A673 (cell line): ENCODE measurements around the gene MACROD1. TPM values are rescaled to one million over a fixed set of nuclear protein-coding genes. Genes with fewer than 3 reads are reported as not detected.
A peak's percentile ranks its signal among the peaks of the same experiment; 100 is the strongest.

Experiments
- Bru-seq: library from RNA; stranded (reverse); fragments of 400-500 nt; gene quantifications from one replicate; lab custom pipeline; 2021; lab: Mats Ljungman, UMichigan
- BruChase-seq, 2 experiments: library from RNA; stranded (reverse); fragments of 400-500 nt; gene quantifications; one replicate each; lab custom pipeline; 2021; lab: Mats Ljungman, UMichigan
- BruUV-seq: library from RNA; stranded (reverse); fragments of 400-500 nt; replicated peaks from 2 replicates; lab custom pipeline; 2021; lab: Mats Ljungman, UMichigan
- CTCF ChIA-PET: fragments of 300-600 bp; sonication (Branson Sonifier 250); formaldehyde crosslinking; loops from one replicate; lab custom pipeline; 2022; ENCODE audit warnings: antibody characterized with exemption; lab: Charles Lee
- POLR2A ChIA-PET: fragments of 300-600 bp; sonication (Branson Sonifier 250); formaldehyde crosslinking; loops from one replicate; lab custom pipeline; 2022; ENCODE audit warnings: antibody characterized with exemption; ENCODE audit not compliant: low non-redundant PET; lab: Charles Lee
- DNase-seq: peaks from one replicate; pipeline ENCODE4 v3.0.0-alpha.2; 2015; ENCODE audit warnings: low spot score
- H3K27ac ChIP-seq: fragments of 200-600 bp; sonication (generic); 2 replicates; pipeline ENCODE4 v1.5.1; 2016; ENCODE audit warnings: mixed run types, low read depth, mild to moderate bottlenecking, mixed read lengths, antibody characterized with exemption, low read length; ENCODE audit not compliant: poor library complexity, severe bottlenecking
- H3K27me3 ChIP-seq: fragments of 200-600 bp; sonication (generic); replicated peaks from 2 replicates; pipeline ENCODE4 v1.6.1; 2017; ENCODE audit warnings: mixed run types, low read depth, mild to moderate bottlenecking, mixed read lengths, antibody characterized with exemption, low read length; ENCODE audit not compliant: insufficient read depth, poor library complexity
- H3K36me3 ChIP-seq: fragments of 200-600 bp; sonication (generic); 2 replicates; pipeline ENCODE4 v1.6.1; 2016; ENCODE audit warnings: mixed run types, mild to moderate bottlenecking, mixed read lengths, antibody characterized with exemption, low read length; ENCODE audit not compliant: insufficient read depth, poor library complexity, severe bottlenecking
- H3K4me1 ChIP-seq: fragments of 200-600 bp; sonication (generic); 2 replicates; pipeline ENCODE4 v1.6.1; 2017; ENCODE audit warnings: mixed run types, mild to moderate bottlenecking, mixed read lengths, antibody characterized with exemption, low read length; ENCODE audit not compliant: insufficient read depth, poor library complexity, severe bottlenecking
- H3K4me3 ChIP-seq: fragments of 200-600 bp; sonication (generic); 2 replicates; pipeline ENCODE4 v1.5.1; 2016; ENCODE audit warnings: low read depth, mixed run types, mild to moderate bottlenecking, mixed read lengths, low read length; ENCODE audit not compliant: poor library complexity, severe bottlenecking
- H3K9me3 ChIP-seq: fragments of 200-600 bp; sonication (generic); 2 replicates; pipeline ENCODE4 v1.6.1; 2016; ENCODE audit warnings: mixed run types, low read depth, mild to moderate bottlenecking, mixed read lengths, antibody characterized with exemption, low read length; ENCODE audit not compliant: poor library complexity, severe bottlenecking
- CTCF ChIP-seq: fragments of 300-800, 200-600 bp; sonication (generic); conservative IDR thresholded peaks from 2 replicates; pipeline ENCODE4 v1.5.1; 2017; ENCODE audit warnings: low read depth, mild to moderate bottlenecking, antibody characterized with exemption, low read length, moderate library complexity, mixed read lengths
- EZH2 ChIP-seq: fragments of 200-600 bp; sonication (generic); IDR thresholded peaks from 2 replicates; pipeline ENCODE4 v1.6.1; 2017; ENCODE audit warnings: borderline replicate concordance, low read depth, mild to moderate bottlenecking, mixed read lengths, antibody characterized with exemption, low read length; ENCODE audit not compliant: poor library complexity, severe bottlenecking
- intact Hi-C: fragments of 100-400 bp; cut with micrococcal nuclease; formaldehyde crosslinking; loops from one replicate; pipeline ENCODE4 v1.10.0; 2022; ENCODE audit not compliant: unreplicated experiment
- long read RNA-seq: library from polyadenylated mRNA; stranded (forward); transcript quantifications from one replicate; pipeline ENCODE4 v2.0.0, GENCODE V29; 2022
- total RNA-seq: library from RNA; stranded (reverse); gene quantifications from 2 replicates; pipeline ENCODE4 v1.2.3, GENCODE V29; 2021

Gene MACROD1
- 28.7 and 32.6 TPM in 2 replicates for total RNA-seq
- Bru-seq, nascent RNA = percentile 55 among the genes with signal in this experiment
- percentile 61 among the genes with signal in this experiment for BruChase-seq, experiment 1, labeled RNA remaining after a 2-hour chase
- percentile 79 among the genes with signal in this experiment for BruChase-seq, experiment 2, labeled RNA remaining after a 6-hour chase
- long read RNA-seq, transcript MACROD1-201 (11 exons, 1,205 nt) = major isoform, 43 of 88 reads
- long read RNA-seq, partial matches to known transcripts = 5 of 88 reads
- long read RNA-seq, other reads (novel, unspliced or antisense) = 37 of 88 reads

GRCh38 chr11:64165842-64166635 lies at the start of gene MACROD1:
Gene MACROD1 (minus strand): TSS chr11:64166113. CDS start chr11:64165994, 119 bp downstream.
- Histone ChIP-seq H3K27ac (peak within 1 kb of the TSS; percentile 89), H3K4me3 (peak within 1 kb of the TSS; percentile 94), H3K36me3 (no peaks in the 10 kb centered on the region), H3K9me3 (no peaks in the 10 kb centered on the region), H3K27me3 (no peaks in the 10 kb centered on the region), H3K4me1 (peaks cover 8% of the 10 kb centered on the region)
- TF ChIP-seq EZH2 = no peak
- TF ChIP-seq CTCF = no peak
- ChIA-PET POLR2A (no interaction called here), CTCF (interaction anchor here (1.0 kb wide), 1 partner anchor 13 kb away, joined by 4 read pairs; no protein-coding TSS in a partner anchor)
- DNase-seq = peak; percentile 97
- intact Hi-C loops = no loop called here
- no TSS peak for BruUV-seq

- H3K4me1 ChIP-seq = peaks cover 50% of the 10 kb centered on the region
- CTCF ChIA-PET = interaction anchor here (0.5 kb wide), 1 partner anchor 41 kb away, joined by 6 read pairs; no protein-coding TSS in a partner anchor
- H3K36me3 ChIP-seq = peaks cover 19% of the 10 kb centered on the region
- no TSS peak for BruUV-seq
- TF ChIP-seq EZH2 (no peak), CTCF (no peak)
- intact Hi-C loops = no loop called here
- no peak overlapping the region for H3K27ac ChIP-seq
- H3K27me3 ChIP-seq = no peaks in the 10 kb centered on the region
- H3K4me3 ChIP-seq = no peak overlapping the region
- POLR2A ChIA-PET = interaction anchor here (0.5 to 0.6 kb wide), 3 partner anchors 14 to 77 kb away, joined by 4 to 8 read pairs (median 7); no protein-coding TSS in a partner anchor
- H3K9me3 ChIP-seq = no peaks in the 10 kb centered on the region
- DNase-seq = no peak
Measured at GRCh38 chr11:64211181-64211872, 45.4 kb upstream of the MACROD1 start.

GRCh38 chr11:64210301-64211020 lies 44.5 kb upstream of the MACROD1 start:
- Histone ChIP-seq H3K27me3 (no peaks in the 10 kb centered on the region), H3K27ac (no peak overlapping the region), H3K36me3 (peaks cover 26% of the 10 kb centered on the region), H3K4me3 (no peak overlapping the region), H3K4me1 (peaks cover 55% of the 10 kb centered on the region), H3K9me3 (no peaks in the 10 kb centered on the region)
- no TSS peak for BruUV-seq
- intact Hi-C loops = no loop called here
- POLR2A ChIA-PET = interaction anchor here (0.6 kb wide), 1 partner anchor 15 kb away, joined by 7 read pairs; no protein-coding TSS in a partner anchor
- CTCF ChIA-PET = interaction anchor here (0.5 kb wide), 1 partner anchor 42 kb away, joined by 6 read pairs; no protein-coding TSS in a partner anchor
- no peak for DNase-seq
- TF ChIP-seq EZH2 = no peak
- no peak for TF ChIP-seq CTCF
